ENCODE results near the gene CXXC1.
A peak's percentile ranks its signal among the peaks of the same experiment; 100 is the strongest.
"Not testable (repeated sequence)": the region's sequence is repeated elsewhere in the genome, so short reads cannot be mapped to it uniquely, and the experiment has no call there.

The CXXC1 gene

GRCh38 chr18:50273203-50274043, 14.1 kb downstream of the CXXC1 start:
- FAIRE-seq = no peak

DNA sequence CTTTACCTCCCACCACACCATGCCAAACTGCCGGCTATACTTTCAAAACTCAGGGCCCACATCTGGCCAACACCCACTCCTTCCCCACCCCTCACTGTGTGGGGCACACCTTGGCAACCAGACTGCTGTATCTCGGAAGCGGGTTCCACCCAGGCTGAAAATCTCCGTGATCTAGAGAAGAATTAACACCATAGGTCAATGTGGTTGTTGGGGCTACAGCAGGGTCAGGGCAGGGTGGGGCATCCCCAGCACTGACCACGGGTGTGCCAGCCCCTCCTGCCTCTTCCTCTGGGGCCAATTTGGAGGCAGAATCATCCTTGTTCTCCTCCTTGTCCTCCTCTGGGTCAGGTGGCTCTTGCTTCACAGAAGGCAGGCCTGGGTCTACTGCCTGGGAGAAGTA, 14.9 kb downstream of the CXXC1 start:
- no peak for FAIRE-seq

GRCh38 chr18:50268022-50268747, 19.3 kb downstream of the CXXC1 start:
- FAIRE-seq = no peak

GRCh38 chr18:50266248-50266704, 21.2 kb downstream of the CXXC1 start, which contains the start of gene CFAP53:
TSS of gene CFAP53 (minus strand) at chr18:50266495. CDS start at chr18:50266404, 91 bp downstream.
- FAIRE-seq = peak; percentile 19

DNA sequence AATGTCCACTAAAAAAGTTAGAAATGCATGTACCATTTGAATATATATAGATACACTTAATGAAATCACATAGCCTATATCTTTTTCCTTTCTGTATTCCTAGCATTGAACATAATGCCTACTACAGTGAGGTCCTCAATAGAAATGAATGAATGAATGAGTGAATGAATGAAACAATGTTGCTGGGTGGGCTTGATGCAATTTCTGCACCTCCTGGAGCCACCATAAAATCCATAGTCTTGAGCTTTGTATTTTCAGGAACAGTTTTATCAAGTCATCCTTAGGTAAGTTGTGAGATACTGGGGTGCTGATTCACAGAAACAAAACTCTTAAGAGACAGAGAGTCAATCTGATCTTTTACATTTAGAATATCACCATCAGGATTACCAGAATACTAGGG, 24.5 kb downstream of the CXXC1 start:
- FAIRE-seq = no peak

- FAIRE-seq = no peak
These were observed 36.6 kb downstream of the CXXC1 start for GRCh38 chr18:50250935-50251334.

- FAIRE-seq = no peak
These were observed 37.9 kb downstream of the CXXC1 start for GRCh38 chr18:50249576-50249975.

GRCh38 chr18:50247561-50247960, 39.9 kb downstream of the CXXC1 start:
- FAIRE-seq = no peak

DNA sequence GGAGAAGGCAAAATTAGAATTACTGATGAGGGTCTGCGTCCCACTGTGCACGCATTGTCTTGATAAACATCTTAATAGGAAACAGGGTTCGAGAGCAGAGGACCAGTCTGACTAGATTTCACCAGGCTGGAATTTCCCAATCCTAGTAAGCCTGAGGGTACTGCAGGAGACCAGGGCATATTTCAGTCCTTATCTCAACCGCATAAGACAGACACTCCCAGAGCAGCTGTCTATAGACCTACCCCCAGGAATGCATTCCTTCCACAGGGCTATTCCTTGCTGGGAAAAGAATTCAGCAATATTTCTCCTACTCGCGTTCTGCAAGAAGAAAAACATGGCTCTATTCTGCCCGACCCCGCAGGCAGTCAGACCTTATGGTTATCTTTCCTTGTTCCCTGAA, 45.7 kb downstream of the CXXC1 start:
- not testable (repeated sequence) for FAIRE-seq

DNA sequence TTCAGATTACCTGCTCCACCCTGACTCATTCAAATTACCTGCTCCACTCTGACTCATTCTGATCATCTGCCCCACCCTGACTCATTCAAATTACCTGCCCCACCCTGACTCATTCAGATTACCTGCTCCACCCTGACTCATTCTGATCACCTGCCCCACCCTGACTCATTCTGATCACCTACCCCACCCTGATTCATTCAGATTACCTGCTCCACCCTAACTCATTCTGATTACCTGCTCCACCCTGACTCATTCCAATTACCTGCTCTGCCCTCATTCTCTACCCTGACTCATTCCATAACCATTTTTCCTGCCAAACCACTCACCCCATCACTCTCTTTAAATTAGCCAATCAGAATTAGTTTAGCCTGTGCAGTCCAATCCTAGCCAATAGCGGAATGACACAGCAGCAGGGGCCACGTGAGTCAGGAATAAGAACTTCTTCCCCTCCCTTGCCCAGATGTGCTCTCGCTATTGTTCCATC, 47.4 kb downstream of the CXXC1 start:
- FAIRE-seq = no peak

DNA sequence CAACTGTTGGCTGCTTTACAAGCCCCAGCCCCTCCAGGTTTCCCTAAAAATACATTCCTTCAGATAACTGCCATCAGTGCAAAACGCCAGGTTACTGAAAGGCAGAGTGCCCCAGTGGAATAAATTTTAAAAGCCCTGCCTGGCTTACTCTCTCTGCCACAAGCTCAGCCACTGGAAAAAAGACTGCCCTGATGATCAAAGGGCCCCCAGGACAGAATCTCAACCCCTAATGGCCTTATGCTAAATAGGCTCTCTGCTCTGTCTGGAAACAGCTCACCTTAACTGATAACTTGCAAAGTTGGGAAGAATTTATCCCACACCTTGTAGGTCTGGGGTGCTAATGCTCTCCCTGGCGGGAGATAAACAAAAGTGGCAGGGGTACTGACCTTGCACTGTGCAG, 55.1 kb downstream of the CXXC1 start:
- FAIRE-seq = no peak
